M059J (cell line): Measurements from ENCODE around the gene C5orf34. TPM values are rescaled to one million over a fixed set of nuclear protein-coding genes. Genes with fewer than 3 reads are reported as not detected.
"Not testable (repeated sequence)": the region's sequence is repeated elsewhere in the genome, so short reads cannot be mapped to it uniquely, and the experiment has no call there.

ENCODE experiments used
- DNase-seq: peaks from one replicate; pipeline ENCODE4 v3.0.0-alpha.2; 2012; ENCODE audit warnings: low read depth
- total RNA-seq: library from RNA; depleted of rRNA; stranded (reverse); fragments of >200 nt; shearing (Covaris generic); gene quantifications from 2 replicates; pipeline ENCODE4 v1.2.3, GENCODE V29; 2014; rRNA removed

Gene C5orf34, protein sequence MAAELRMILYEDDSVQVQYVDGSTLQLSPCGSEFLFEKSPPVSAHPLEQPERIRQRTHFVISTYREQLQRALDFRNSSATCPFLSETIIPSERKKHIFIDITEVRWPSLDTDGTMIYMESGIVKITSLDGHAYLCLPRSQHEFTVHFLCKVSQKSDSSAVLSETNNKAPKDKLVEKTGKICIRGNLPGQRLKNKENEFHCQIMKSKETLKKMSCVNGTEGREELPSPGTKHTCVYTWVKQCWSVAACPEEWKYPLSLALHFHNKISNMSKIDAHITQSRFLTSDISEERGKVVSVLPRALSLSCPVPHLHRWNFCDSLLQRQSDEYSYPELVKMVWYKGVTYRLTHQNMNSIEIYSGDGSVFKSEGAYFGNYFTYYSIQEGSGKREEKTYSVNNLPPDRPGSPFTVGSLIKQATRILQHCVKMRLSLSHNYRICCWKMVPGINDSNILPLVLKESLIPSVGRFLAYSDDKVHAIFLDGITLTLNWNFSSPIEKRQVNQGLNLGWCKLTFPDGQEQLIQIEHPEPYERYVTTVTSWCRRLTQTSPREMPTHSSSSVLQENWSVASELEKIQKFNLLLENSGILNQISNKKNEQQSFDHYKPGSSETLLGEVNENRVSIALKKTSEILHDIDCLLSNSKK
- 12.6 and 15.5 TPM in 2 replicates for total RNA-seq

DNA sequence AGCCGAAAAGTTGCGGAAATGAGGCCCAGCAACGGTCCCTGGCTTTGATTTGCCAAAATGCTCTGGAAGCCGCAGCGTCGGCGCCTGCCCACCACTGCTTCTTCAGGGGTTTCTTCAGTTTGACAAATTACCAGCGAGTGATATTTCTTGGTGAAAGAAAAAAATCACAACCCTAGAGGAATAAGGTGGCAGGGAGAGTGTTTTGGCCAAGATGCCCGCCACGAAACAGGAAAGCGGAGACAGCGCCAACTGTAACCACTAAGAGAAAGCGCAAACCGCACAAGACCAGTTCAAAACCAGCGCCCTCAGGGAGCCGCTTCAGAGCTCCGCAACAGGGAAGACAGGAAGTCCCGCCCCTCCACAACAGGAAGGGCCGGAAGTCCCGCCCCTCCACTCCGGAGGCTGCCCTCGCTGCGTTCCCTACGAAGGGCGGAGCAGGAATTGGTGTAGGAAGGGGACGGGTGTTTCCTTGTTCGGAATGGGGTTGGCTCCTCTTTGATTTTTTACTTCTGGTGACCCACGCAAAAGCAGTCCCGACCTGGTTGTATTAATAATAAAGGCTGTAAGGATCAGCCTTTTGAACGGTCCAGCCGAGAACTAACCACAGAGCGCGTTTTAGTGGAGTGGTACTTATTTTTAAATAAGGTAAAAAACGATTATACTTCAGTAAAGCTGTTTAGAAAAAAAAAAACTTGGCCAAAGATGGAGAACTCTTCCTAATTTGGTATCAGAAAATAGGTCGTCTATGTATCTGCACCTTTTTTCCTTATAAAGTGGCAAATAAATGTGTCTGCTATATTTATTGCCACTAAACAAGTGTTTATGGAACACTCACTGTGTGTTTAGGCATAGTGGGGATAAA, at the start of gene C5orf34:
Gene C5orf34, minus strand, starts transcription at position 333 of the 862 bp plus-strand sequence. CDS start 5,809 bp downstream, outside the sequence.
- peak; percentile 97 for DNase-seq

DNA sequence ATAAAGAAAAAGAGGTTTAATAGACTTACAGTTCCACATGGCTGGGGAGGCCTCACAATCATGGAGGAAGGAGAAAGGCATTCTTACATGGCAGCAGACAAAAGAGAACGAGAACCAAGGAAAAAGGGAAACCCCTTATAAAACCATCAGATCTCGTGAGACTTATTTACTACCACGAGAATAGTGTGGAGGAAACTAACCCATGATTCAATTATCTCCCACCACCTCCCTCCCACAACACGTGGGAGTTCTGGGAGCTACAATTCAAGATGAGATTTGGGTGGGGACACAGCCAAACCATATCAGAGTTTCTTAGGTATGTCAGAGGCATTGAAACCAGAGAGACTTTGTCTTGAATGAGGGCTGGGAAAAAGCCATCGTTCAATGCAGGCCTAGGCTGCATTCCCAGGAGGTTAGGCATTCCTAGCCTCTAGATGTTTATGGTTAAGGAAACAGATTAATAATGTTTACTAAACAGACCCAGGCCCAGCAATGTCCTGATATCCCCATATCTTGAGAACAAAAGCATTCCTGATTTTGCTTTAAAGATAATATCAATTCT, 49.4 kb upstream of the C5orf34 start:
- DNase-seq, result no peak

DNA sequence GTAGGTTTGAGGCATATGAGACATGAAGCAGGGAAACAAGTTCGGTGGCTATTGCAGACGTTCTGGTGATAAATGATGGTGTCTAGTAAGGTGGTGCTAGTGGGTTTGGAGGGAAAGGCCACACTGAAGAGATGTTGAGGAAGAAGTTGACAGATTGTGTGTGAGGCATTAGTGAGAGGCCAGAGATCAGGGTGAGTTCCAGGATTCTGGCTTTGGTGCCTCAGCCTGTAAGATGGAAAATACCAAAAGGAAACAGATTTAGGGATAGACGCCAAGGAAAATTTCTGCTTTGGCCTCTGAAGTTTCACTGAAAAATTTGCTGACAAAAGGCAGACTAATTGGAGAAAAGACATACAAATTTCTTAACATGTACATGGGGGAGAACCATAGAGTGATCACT, 48.4 kb upstream of the C5orf34 start:
- no peak for DNase-seq

DNA sequence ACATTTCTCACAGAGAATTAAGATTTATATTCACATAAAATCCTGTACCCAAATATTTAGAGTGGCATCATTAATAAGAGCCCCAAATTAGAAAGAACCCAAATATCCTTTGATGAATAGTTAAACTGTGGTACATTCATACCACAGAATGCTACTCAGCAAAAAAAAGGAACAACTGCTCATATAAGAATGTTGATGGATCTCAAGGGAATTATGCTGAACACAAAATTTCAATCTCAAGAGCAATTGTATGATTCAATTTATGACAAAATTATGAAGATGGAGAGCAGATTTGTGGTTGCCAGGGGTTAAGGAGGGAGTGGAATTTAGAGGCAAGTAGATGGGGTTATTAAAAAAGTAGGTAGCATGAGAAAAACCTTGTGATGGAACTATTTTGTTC, 46.4 kb upstream of the C5orf34 start:
- no peak for DNase-seq

DNA sequence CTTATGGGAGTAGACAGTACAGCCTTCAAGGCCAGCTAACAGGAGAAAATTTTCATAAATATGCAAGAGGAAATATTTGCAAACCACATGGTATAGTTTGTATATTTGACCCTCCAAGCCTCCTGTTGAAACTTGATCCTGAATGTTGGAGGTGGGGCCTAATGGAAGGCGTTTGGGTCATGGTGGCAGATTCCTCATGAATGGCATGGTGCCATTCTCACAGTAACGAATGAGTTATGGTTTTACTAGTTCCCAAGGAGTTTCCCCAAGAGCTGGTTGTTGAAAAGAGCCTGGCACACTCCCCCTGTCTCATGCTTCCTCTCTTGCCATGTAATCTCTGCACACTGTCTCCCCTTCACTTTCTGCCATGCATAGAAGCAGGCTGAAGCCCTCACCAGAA, 45.2 kb upstream of the C5orf34 start:
- DNase-seq, result peak; percentile 79

DNA sequence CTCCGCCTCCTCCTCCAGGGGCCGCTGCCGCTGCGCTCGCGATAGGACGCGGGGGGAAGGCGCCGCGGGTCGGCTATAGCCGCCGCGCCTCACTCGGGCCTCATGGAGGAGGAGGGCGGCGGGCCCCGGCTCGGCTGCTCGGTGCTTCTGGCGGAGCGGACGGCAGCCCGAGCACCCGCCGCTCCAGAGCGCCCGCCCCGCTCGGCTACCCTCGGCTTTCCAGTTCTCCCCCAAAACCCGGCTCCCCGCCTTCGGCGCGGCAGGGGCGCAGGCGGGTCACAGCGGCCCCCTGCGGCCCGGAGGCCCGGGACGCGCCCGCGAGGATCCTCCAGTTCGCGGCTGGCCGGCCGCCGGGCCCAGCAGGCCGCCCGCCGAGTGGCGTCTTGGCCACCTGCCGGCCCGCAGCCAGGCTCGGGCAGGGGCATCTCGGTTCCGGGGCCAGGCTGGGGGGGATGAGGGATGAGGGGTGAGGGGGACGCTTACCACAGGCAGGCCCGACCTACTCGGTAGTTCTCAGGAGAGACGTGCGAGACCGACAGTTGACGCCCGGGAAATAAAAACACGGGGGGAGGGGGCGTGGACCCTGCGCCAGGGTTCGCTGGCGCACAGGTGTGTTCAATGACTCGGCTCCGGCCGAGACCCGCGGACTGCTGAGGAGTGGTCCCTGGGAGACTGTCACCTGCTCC, 42.1 kb upstream of the C5orf34 start, which contains the start of gene PAIP1:
Gene PAIP1, minus strand, starts transcription at position 221 of the 686 bp plus-strand sequence. CDS start 231 bp downstream, outside the sequence.
- peak; percentile 85 for DNase-seq

DNA sequence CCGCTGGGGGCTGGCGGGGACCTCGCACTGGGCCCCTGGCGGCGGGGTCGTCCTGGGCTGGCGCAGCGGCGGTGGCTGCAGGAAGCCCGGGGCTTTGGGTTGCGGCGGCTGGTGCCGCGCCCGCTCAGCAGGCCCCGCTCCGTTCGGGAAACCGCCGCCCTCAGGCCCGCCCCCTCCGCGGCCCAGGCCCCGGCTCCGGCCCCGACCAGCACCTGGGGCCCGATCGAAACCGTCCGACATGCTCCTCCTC, 41.6 kb upstream of the C5orf34 start:
- not testable (repeated sequence) for DNase-seq

DNA sequence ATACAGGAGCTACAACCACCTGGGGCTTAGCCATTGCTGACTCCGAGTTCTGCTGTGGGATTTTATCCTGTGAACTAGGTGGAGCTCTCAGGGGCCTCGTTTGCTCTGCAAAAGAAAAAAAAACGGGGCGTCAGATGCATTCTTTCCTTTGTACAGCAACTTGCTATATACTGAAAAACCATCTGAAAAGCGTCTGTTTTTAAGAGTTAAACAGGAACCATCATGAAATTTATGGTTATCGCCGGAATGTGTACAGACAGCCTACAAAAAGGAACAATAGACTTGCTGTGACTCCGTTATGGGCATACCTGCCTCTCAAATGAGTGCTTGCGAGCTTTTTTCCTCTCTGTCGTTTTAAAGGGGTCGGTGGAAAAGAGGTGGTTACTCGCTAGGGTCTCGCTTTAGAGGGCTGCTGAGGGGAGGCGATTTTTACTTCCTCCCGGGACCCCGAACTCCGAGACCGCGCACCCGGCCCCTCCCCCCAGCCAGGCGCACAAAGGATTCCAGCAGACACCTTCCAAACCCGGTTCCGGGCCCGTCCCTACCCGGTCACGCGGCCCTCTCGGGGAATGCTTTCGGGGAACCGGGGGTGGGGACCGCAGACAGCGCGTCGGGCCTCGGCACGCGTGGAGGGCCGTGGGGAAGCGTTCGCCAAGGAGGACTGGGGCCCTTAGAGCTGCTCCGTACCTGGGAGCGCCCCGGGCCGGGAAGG, 41.1 kb upstream of the C5orf34 start:
- DNase-seq, result peak; percentile 57

DNA sequence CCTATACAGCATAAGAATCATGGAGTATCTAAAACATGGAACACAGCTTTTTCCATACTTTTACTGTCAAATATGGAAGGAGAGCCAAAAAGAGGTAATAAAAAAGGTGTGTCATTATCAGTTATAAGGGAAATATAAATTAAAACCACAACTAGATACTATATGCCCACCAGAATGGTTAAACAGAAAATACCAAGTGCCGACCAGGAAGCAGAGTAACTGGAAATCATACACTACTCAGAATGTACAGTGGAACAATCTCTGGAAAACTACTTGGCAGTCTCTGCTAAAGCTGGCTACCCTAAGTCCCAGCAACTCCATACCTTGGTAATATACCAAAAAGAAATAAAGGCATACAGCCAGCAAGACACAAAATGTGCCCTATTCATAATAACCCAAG, 39.5 kb upstream of the C5orf34 start:
- no peak for DNase-seq

DNA sequence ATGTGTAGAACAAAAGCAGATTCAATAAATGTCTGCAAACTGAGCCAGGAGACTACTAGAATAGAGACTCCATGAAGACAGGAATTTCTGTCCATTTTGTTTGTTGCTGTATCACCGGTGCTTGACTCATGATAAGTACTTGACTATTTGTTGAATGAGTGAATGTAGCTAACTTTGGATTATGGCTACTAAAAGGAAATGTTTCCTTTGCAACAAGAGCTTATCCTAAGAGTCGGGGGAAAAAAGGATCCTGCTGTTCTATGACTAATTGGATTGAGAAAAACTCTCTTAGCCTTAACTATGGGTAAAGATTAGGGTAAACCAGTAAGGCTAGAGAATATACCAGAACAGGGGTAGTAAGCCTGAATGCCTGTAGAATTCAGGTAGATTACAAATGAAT, 38.4 kb upstream of the C5orf34 start:
- no peak for DNase-seq

DNA sequence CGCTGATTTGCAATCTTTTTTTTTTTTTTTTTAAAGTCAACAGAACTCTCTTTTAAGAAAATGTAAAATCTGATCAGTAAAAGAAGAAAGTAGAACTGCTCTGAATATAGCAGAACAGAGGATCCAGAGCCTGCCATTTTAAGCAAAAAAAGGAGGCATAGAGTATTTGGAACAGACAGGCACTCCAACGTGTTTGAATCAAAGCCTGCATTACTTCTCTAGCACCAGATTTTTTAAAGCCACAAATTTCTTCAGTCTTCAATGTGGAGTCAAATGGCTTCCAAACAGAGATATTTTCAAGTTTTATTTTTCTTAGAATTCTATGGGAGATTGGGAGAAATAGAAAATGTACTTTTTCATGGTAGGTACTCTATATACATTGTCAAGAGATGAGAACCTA, 36.8 kb upstream of the C5orf34 start:
- DNase-seq, result no peak

DNA sequence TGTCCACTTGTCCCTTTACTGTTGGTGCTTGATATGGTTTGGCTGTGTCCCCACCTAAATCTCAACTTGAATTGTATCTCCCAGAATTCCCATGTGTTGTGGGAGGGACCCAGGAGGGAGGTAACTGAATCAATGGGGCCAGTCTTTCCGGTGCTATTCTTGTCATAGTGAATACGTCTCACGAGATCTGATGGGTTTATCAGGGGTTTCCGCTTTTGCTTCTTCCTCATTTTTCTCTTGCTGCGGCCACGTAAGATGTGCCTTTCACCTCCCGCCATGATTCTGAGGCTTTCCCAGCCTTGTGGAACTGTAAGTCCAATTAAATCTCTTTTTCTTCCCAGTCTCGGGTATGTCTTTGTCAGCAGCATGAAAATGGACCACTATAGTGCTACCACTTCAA, 34.3 kb upstream of the C5orf34 start:
- not testable (repeated sequence) for DNase-seq

DNA sequence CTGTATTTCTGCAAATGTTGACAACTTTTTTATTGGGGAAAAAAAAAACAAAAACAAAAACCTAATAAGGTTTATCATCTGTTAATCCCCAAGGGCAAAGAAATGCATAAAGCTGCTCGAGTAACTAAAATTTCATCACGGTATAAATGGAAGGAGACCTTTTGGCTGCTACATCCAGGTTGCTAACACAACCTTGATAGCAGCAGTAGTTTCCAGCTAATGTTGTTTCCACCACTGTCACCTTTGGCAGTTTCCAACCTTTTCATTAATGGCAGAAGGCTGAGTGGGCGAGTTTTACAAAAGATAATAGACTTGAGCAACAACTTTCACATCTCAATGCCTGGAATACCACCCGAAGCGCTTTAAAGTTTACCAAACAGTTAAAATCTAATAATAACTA, 33.4 kb upstream of the C5orf34 start:
- no peak for DNase-seq

DNA sequence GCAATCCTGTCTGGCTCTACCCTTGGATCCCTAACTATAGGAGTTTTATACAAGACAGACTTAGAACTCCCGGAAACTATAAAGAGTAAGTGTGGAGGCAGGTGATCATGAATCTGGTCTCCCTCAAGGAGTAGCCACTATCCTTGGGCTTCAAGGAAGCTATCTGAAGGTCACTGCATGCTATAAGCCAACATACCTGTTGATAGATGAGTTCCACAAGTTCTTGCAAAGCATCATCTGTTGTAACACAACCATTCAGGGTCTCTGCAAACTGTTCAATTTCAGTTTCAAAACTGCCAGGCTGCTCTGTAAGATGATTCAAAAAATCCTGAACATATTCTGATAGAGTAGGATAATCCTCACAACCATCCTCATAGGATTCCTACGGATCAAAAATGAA, 32.6 kb upstream of the C5orf34 start:
- no peak for DNase-seq

DNA sequence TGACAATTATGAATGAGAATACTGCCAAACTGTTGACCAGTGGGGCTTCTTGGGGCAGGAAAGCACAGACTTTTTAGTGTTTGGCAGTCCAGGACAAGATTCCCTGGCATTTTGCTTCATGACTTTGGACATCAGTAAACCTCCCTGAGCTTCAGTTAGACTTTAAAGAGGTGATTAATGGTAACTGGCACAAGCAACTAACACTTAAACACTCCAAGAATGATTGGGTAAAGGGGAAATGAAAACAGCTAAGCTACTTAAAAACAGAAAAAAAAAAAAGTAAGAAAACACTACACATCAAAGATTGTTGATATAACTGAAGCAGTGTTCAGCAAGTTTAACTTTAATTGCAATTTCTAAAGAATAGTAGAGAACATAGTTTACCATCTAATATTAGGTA, 28.5 kb upstream of the C5orf34 start:
- DNase-seq, result no peak

DNA sequence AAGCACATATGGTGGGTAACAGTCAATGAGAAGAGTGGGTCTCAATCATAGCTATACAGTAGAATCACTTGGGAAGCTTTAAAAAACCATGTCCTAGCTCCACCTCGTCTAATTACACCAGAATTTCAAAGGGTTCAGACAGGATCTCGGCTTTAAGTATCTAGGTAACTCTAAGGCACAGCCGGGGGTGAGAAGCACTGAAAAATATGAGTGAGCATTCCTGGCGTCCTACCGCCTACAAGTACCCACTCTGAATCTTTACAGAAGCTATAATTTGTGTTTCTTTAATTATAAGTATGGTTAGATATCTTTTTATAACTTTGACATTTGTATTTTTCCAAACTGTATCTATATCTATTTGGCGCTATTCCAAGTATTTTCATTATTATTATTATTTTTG, 25.8 kb upstream of the C5orf34 start:
- no peak for DNase-seq

DNA sequence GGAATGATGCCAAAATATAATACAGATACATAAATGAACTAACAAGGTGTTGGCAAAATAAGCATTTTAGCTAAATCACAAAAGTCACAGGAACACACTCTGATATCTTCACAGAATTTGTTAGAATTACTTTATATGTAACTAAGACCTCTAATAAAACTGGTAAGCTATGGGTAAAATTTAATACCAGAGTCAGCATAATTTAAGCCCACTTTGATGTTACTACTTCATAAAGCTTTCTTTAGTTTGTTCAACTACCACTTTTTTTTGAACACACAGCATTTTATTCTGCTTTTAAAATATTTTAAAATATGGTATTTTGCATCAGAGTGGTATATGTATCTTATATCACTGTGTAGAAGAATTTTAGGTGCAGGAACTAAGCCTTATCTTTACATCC, 22.0 kb upstream of the C5orf34 start:
- DNase-seq, result no peak

DNA sequence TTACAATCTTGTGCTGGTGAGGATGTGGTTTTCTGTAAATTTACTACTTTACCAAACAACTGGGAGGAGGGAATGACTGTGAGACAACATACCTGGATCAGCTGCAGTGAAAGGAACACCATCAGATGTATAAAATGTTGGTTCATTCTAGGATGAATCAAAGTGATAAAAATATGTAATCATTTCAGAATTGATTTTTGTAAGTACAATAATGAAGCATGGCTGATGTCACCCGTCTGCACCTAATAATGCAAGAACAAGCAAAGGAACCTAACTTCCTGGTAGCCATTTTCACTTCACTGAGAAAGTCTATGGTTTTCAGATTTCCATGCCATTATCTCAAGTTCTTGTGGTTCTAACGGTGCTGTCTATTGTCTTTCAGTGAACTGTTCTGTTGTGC, 18.7 kb upstream of the C5orf34 start:
- no peak for DNase-seq

DNA sequence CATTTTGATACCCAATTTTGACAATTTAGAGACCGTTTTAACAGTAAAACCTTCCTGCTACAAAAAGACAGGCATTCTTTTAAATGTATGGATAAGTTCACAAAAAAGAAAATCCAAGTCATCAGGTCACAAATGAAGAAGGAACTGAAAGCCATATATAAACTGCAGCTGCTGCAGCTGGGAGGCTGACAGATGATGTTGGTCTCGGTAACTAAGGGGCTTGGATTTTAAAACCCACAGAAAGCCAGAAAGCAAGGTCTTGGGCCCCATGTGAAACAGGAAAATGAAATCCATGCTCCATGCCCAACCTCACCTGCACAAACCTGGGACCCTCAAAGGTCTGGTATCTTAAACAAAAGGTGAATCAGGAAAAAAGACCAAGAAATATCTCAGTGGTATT, 15.7 kb upstream of the C5orf34 start:
- DNase-seq, result no peak

DNA sequence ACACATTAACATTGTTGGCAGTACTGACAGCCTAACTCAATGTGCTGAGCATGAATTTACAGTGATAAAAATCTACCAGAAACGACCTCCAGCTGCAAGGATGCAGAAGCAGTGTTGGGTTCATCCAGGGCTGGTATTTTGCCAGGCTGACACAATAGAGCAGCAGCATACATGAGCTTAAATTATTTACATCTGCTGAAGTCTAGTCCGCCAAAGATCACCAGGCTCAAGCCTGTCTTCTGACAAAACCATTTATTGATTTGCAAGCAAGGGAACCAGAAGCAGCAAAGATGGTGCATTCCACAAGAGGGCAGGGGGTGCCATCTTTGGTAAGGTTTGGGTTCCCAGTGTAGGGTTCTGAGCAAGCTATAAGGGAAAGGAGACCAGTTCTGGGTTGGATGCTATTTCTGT, 8.7 kb upstream of the C5orf34 start:
- DNase-seq, result no peak

DNA sequence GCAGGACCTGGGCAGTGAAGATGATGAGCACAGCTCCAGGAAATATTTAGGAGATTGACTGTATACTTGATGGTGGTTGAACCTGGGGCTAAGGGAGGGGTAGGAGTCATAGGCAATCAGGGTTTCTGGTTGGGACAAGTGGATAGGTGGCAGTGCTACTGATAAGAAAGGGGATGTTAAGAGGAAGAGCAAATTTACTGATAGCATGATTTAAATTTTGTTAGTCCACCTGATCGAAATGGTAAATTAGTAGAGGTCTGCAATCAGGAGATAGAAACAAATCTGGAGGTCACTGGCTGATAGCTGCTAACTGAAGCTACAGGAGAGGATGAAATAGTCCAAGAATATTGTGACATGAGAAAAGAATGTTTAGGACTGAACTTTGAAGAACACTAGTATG, 5.7 kb upstream of the C5orf34 start:
- no peak for DNase-seq
